ENCODE results near the gene MDN1.

Gene MDN1

DNA sequence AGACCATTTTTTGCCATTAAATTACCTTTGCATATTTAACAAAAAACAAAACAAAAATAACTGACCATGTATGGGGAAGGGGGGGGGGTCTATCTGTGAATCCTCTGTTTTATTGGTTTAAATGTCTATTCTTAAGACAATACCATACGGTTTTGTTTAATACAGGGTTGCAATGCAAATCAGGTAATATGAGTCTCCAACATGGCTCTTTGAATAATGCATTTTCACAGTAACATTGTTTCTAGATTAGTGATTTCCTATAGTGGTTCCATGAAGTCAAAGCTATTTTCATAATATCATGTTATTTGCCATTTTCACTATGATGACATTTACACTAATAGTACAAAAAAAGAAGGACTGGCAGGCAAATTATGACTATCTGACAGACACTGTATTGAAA is 116.3 kb downstream of the MDN1 start:
- DNase-seq (ENCODE audit: low read depth in 2 of 3, low spot score in 2 of 3) = no peak

DNA sequence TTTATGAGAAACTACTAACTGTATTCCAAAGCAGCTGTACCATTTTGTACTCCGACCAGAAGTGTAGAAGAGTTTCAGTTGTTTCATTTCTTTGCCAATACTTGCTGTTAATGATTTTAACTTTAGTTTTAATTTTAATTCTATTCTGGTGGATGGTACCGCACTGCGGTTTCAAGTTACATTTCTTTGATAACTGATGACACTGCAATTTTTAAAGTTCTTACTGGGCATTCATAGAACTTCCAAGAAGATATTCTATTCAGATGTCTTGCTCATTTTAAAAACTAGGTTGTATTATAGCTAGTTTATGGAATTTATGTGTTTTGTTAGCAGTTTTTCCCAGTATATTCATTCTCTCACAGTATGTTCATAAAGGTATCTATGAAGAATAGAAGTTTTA is 117.2 kb downstream of the MDN1 start:
- DNase-seq (ENCODE audit: low read depth in 2 of 3, low spot score in 2 of 3) = no peak

DNA sequence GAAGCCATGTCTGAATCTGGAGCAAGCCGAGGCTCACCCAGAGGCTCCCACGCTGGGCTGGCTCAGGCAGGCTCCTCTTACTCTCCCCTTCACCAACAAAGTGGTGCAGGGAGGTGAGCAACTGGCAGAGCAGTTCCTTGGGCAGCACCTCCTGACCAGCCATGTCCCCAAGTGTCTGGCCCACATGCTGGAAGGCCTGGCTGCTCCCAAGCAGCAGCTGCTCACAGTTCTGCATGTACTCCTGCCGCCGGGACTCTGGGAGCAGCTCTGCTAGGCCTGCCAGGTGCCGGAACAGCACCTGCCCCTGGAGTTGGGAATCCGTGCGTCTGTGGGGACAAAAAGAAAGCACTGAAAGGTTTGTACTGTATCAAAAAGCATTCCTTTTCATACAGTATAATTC is 123.9 kb downstream of the MDN1 start:
- DNase-seq (ENCODE audit: low read depth in 2 of 3, low spot score in 2 of 3) = no peak

DNA sequence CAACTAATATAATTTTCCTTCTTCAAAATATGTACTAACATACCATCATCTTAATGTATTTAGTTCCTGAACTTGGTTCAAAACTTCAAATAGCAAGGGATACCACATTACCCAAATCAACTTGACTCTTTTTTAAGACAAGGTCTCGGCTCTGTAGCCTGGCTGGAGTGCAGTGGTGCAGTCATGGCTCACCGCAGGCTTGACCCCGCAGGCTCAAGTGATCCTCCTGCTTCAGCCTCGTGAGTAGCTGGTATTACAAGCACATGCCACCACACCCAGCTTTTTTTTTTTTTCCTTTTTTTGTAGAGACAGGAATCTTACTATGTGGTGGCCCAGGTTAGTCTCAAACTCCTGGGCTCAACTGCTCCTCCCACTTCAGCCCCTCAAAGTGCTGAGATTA is 125.2 kb downstream of the MDN1 start:
- DNase-seq (ENCODE audit: low read depth in 2 of 3, low spot score in 2 of 3) = no peak

DNA sequence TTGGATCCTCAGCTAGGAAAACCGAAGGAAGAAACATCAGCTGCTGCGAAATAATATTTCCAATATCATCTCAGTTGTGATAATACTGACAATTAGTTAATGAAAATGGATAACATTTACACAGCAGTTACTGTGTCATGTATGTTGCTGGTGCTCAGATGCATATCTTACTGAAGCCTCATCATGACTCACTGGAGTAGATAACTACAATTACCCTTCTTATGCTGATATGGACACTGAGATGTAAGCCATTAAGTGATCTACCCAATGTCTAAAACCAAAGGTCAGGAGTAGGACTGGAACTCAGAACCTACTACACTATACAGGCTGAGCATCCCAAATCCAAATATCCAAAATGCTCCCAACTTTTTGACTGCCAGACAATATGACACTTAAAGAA is 126.4 kb downstream of the MDN1 start:
- DNase-seq (ENCODE audit: low read depth in 2 of 3, low spot score in 2 of 3) = no peak

DNA sequence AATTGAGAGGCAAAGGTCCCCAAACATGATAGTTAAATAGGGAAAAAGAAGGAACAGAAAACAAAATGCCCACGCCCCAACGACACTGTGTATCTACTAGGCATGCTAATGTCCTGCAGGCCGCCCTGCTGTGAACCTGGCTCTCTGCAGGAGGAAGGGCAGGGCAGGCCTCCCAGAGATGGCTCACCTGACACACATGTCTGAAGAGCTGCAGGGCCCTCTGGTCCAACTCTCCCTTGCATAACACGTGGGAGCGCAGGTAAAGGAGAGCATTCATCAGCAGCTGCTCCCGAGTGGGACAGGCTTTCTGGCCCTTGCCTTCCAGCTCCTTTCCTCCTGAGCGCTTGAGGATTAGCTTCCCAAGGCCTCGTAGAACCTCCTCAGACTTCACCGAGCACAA is 127.3 kb downstream of the MDN1 start:
- DNase-seq (ENCODE audit: low read depth in 2 of 3, low spot score in 2 of 3) = no peak

DNA sequence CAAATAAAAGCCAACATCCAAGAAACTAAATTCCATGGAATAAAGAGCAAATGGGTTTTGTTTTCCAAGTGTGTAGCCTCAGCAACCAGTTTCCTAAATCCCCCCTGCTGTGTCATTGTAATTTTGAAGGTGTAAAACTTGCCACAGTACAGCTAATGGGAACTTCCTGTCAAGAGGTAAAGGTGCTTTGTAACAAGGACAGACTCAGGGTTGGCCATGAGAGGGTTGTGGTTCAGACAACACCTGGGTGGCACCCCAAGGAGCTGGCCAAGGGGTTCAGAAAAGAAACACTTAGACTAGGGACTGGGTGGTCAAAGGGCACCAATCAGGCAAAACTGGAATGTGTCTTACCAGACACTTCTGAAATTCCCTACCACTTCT is 128.7 kb downstream of the MDN1 start:
- no peak for DNase-seq (ENCODE audit: low read depth in 2 of 3, low spot score in 2 of 3)

DNA sequence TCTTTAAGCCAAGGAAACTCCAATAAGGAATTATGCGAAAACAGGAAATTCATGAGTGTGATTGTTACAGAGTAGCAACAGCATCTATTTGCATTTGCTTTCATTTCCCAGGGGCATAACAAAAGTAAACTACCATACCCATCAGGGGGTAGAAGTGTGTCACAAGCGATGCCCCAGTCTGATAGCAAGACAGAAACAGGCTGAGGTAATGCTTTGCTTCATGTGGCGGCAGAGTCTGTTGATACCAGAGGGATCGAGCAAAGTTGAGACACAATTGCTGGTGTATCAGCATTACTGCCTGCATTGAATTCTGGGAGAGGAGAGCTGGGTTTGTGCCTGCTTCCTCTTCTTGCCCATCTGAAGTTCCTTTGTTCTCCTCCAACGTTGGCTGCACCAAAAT is 129.9 kb downstream of the MDN1 start:
- DNase-seq (ENCODE audit: low read depth in 2 of 3, low spot score in 2 of 3) = no peak

DNA sequence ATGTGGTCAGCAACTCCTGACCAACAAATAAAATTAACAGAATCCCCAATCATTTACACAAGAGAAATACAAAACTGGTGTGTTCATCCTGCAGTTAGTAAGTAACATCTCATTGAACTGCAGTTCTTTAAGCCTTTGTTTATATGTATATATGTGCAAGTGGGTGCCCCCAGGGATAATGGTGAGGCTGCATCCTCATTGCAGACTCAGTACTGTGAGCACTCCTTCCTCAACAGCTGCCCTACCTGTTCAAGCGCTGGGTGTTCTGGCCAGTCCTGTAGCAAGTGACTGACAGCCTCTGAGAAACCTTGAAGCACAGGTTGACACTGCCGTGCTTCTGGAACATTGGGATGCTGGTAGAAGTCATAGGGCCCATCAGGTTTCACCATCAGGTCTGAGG is 131.3 kb downstream of the MDN1 start:
- DNase-seq (ENCODE audit: low read depth in 2 of 3, low spot score in 2 of 3) = no peak

DNA sequence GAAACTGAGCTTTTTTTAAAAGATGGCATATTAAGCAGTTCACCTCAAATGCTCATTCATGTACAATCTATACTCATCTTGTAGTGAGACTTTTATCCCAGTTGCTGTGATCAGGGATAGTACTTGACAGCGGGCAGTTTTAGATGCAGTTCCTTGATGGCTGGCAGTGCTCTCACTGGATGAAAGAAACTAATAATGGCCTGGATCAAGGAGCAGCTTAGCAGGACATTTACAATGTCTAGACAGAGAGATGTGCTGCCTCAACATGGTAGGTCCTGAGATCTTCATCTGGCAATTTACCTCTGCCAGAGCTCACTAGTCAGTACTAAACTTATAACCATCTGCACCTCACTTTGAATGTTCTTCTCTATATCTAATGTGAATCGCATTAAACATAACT is 134.3 kb downstream of the MDN1 start:
- DNase-seq (ENCODE audit: low read depth in 2 of 3, low spot score in 2 of 3) = no peak

DNA sequence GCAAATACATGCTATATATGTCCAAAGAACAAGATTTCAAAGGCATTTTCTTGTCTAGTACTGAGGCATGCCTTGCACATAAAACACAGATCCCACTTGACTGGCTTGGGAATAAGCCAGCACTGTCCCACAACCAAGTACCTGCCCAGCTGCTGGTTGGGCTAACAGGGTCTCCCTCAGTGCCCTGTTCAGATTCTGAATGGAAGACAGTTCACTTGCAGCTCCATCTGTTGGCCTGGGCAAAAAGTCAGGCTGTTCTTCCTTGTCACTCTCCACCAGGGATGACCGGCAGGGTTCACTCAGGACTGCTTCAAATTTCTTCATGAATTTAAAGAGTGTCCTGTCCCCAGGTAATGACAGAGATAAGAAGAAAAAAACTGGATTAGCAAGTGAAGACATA is 136.6 kb downstream of the MDN1 start:
- DNase-seq (ENCODE audit: low read depth in 2 of 3, low spot score in 2 of 3) = no peak

DNA sequence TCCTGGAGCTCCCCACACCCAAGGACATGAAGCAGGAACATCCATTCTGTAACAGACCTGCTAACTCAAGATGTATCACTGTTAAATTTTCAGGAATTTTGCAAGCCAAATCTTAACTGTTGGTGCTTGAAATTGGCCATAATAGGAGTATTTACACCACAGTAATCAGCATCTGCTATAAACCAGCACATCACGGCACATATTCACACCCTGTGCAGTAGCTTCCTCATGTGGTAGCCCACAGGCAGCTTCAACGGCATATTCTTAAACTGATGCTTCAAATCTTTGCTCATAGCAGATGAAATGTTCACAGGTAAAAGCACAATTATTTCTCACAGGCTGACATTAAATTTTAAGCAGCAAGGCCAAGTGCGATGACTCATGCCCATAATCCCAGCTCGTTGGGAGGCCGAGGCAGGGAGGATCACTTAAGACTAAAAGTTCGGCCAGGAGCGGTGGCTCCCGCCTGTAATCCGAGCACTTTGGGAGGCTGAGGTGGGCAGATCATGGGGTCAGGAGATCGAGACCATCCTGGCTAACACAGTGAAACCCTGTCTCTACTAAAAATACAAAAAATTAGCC is 137.5 kb downstream of the MDN1 start:
- DNase-seq (ENCODE audit: low read depth in 2 of 3, low spot score in 2 of 3) = no peak

DNA sequence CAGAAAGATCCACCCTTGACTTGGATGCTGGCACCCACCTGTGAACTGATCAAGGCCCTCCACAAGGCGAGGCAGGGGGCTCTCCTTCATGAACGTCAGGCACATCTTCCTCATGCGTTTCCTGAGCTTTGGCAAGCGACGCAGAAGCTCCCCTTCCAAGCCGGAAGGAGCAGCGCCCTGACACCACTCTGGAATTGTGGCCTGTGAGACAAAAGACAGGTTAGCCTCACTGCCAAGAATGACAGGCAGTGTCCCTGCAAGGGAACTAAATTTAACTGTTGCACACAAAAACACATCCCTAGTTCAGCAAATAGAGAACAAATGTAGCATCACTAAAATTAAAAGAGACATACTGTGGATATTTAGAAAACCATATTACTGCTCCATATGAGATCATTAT is 139.0 kb downstream of the MDN1 start:
- no peak for DNase-seq (ENCODE audit: low read depth in 2 of 3, low spot score in 2 of 3)

DNA sequence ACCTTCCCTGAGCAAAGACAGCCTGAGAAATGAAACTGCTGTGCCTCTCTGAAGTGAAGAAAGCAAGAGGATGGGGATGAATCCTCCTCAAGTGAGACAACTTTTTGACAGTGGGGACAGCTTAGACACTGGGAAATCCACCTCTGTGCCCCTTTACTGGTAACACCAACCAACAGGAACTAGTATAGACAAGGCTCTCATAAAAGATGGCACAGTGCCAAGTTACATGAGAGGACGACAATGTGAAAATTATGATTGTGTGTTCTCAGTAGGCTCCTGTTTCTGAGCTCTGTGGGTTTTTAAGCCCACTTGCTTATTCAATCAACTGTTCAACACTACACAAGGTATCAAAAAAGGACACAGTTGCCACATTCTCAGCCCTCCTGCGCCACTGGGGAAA is 139.4 kb downstream of the MDN1 start:
- no peak for DNase-seq (ENCODE audit: low read depth in 2 of 3, low spot score in 2 of 3)

DNA sequence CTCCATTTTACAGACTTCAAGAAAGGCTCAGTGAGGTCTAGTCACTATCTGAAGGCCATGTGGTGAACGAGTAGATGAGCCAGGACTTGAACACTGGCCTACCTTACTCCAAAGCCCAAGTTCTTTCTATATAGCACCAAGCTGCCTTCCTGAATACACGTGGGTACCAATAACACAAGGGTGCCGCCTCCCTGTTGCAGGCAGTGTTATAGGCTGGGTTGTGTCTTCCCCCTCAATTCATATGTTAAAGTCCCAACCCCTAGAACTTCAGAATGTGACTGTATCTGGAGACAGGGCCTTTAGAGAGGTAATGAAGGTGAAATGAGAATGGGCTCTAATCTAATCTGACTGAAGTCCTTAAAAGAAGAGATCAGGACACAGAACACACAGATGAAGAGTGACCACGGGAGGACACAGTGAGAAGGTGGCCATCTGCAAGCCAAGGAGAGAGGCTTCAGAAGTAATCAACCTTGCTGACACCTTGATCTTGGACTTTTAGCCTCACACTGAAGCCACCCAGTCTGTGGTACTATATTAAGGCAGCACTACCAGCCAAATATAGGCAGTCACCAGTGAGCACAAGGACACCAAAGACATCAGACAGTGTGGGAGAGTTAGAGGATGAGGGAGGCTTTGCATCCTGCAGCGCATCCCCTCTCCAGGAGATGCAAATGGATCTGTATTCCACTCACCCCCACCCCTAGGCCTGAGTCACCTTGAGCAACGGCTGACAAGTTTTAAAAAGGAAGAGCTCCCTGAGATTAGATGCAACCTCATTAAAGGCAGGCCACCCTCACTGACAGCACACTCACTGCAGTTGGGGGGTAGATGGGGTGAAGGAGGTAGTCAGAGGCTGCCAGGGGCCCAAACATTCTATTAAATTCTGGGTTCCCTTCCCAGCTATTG is 140.1 kb downstream of the MDN1 start:
- DNase-seq (ENCODE audit: low read depth in 2 of 3, low spot score in 2 of 3) = no peak

DNA sequence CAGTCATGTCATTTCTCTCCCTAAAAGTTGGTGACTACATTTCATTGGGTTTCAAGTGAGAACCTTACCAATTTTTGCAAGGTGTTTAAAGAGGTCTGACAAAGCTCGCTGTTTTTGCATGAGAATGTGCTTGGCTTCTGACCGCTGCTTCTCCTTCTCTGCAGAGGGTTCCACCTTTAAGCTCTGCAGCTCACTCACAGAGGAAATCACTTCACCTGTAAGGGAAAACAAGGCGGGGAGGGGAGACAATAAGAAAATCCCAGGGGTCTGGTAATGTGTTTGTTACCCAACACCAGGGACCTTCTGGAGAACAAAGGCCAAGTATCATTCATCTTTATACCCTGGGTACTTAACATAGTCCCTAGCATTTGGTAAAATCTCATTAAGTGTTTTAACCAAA is 141.1 kb downstream of the MDN1 start:
- no peak for DNase-seq (ENCODE audit: low read depth in 2 of 3, low spot score in 2 of 3)

DNA sequence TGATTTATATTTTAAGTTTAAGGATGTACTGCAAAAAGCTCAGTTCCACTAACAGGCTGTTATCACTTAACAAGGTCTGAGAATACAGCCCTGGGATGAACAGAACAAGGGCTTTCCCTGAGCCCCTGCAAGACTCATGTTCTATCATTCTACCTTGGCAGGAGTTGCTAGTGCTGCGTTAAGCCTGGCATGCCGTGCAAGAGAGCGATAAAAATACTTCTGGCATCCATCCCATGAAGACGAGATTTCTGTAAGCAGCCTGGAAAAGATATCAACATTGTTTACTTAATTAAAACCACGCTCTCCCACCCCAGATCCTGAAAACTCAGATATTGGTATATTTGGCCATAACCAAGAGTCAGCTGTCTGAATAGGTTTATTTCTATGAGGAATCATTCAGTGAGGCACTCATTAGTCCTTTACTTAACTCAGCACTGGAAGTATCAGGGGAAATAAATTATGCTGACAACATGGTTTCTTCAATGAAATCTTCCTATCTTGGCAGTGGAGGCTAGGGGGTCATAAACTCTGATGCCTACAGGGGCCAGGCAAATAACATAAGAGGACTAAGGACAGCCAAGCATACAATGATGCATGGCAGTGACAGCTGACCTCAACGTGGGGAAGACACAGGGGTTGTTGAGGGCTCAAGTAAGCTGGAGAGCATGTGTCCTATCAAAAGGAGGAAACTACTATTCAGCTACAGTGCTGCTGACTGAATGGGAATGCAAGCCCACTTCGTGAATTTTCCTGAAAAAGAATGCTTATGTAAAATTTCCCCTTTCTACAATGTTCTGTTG is 143.4 kb downstream of the MDN1 start:
- DNase-seq (ENCODE audit: low read depth in 2 of 3, low spot score in 2 of 3) = no peak

DNA sequence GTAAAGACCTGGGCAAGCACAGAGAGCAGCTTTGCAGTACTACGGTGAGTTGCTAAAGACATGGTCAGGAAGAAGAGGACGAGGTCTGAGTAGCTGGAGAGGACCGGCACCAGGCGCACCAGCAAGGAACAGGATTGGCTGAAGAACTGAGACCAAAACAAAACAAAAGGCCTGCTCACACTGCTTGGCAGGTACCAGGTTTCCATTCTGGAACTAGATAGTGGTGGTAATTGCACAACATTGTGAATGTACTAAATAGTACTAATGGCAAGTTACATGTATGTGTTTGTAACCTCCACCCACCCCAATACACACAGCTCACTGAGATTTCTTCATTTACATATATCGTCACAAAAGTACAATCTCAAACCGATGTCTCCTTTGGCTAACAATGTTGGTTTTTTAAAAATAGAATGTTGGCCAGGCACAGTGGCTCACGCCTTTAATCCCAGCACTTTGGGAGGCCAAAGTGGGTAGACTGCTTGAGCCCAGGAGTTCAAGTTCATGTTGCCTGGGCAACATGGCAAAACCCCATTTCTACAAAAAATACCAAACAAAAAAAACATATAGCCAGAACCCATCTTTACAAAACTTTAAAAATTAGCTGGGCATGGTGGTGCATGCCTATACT is 148.5 kb downstream of the MDN1 start:
- no peak for DNase-seq (ENCODE audit: low read depth in 2 of 3, low spot score in 2 of 3)

DNA sequence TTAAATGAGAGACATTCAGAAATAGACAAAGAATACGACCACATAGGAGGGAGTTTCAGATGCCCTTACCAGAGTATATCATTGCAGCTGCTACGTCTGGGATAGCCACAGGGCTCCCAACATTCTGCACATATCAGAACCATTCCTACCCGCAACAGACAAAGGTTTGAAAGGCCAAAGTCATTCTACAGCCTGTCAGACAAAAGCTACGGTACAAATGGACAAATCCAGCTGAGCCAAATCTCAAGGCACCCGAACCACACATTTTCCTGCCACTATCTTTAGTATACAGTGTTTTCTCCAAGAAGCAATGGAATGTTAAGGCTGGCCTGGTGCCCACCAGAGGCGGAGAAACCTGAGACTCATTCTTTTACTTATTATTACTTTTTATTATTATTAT is 150.6 kb downstream of the MDN1 start:
- DNase-seq (ENCODE audit: low read depth in 2 of 3, low spot score in 2 of 3) = no peak

DNA sequence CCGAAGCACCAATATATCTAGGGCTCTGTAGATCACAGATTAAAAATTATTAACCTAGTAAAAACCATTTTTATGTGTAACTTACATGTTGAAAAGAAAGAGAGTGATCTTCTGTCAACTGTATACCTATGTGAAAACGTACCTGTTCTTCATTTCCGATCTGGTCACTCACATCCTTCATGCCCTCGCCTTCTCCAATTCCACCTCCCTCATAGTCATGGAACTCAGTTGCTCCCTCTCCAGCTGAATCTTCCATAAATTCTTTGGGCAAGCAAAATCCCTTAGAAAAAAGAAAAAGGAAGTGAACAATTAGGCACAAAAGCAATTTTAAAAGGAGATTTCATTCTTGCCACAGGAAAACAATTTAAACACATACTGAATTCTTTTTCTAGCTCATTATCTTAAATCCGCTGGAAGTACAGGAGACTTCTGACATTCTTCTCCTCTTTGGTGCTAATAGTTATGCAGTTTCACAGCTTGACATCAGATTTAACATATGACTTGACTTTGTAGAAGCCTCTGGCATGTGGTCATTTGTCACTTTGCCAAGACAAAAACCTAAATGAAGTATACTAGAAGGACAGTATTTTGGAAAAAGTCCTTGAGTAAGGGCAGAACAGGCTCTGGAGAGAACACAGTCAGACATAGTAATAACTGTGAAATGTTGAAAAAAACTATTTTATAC is 151.6 kb downstream of the MDN1 start:
- DNase-seq (ENCODE audit: low read depth in 2 of 3, low spot score in 2 of 3) = no peak

DNA sequence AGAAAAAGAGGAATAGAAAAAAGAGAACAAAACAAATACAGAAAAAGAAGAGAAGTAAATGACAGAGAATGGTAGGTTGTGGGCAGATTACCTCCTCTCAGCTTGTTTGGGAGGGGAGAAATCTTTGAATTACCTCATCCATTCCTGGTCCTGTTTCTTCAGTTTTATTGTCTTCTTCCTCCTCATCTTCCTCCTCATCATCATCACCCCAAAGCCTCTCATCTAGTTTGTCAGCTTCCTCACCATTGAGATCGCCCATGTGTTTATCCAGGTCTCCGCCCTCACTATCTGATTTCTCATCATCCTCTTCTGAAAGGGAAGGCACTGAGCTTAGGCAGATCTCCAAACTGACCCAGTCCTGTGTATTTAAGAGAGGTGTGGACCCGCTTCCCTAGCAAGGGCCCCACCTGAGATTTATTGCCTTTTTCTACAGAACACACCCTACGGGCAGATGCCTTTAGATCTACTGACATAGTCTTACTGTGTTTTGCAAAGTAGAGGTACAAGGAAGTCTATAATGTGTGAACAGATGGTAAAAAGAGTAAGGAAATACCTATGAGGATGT is 156.9 kb downstream of the MDN1 start:
- no peak for DNase-seq (ENCODE audit: low read depth in 2 of 3, low spot score in 2 of 3)
